GM12878 (cell line): ENCODE results near the gene GLT8D1. TPM values are rescaled to one million over a fixed set of nuclear protein-coding genes. Genes with fewer than 3 reads are reported as not detected.

Experiments
- ATAC-seq: fragments of 200-7000 bp; cut with Tn5 transposase; 3 replicates; pipeline ENCODE4 v1.9.1; 2020; ENCODE audit warnings: mild to moderate bottlenecking, moderate library complexity
- BruUV-seq: library from RNA; stranded (reverse); fragments of 400-500 nt; replicated peaks from 2 replicates; lab custom pipeline; 2021; lab: Mats Ljungman, UMichigan
- CTCF ChIA-PET: fragments of 300-600 bp; sonication (Branson Sonifier 250); formaldehyde crosslinking; extraction: SDS; loops from one replicate; lab custom pipeline; 2021; ENCODE audit warnings: inconsistent platforms; lab: Yijun Ruan, JAX
- POLR2A ChIA-PET: fragments of 350-600 bp; formaldehyde crosslinking; extraction: SDS; loops from one replicate; lab custom pipeline; 2021; ENCODE audit warnings: inconsistent platforms; lab: Charles Lee
- RAD21 ChIA-PET: fragments of 300-600 bp; sonication (Branson Sonifier 250); formaldehyde crosslinking; loops from one replicate; lab custom pipeline; 2023; ENCODE audit warnings: antibody characterized with exemption; ENCODE audit not compliant: unreplicated experiment; lab: Charles Lee
- SMC1A ChIA-PET: fragments of 300-600 bp; sonication (Branson Sonifier 250); formaldehyde crosslinking; loops from one replicate; lab custom pipeline; 2023; ENCODE audit not compliant: unreplicated experiment, uncharacterized antibody; lab: Charles Lee
- DNase-seq: peaks from one replicate; pipeline ENCODE4 v3.0.0-alpha.2; 2011; ENCODE audit warnings: low read depth, low spot score
- FAIRE-seq: peaks from 3 replicates; lab custom pipeline; 2011; peaks lifted over from hg19 to GRCh38; lab: Jason Lieb, UNC
- H2AFZ ChIP-seq: 2 replicates; pipeline ENCODE4 v1.6.0; 2011; ENCODE audit warnings: low read depth, low read length, control low read depth; ENCODE audit not compliant: control insufficient read depth
- H3K27ac ChIP-seq: 2 replicates; pipeline ENCODE4 v1.5.1; 2011; ENCODE audit warnings: control low read depth; ENCODE audit not compliant: control insufficient read depth, insufficient read depth
- H3K27me3 ChIP-seq, 2 experiments: replicated peaks in 1 of 2; 2 replicates each; pipeline versions ENCODE4 v1.6.0 to v1.6.1; 2011; ENCODE audit warnings: low read length in 1 of 2; ENCODE audit not compliant: control insufficient read depth in 2 of 2, insufficient read depth in 2 of 2
- H3K36me3 ChIP-seq, 2 experiments: 2 replicates each; pipeline ENCODE4 v1.5.1; 2011; ENCODE audit warnings: low read length in 1 of 2; ENCODE audit not compliant: control insufficient read depth in 2 of 2, insufficient read depth in 2 of 2
- H3K4me1 ChIP-seq: 2 replicates; pipeline ENCODE4 v1.6.1; 2011; ENCODE audit warnings: mild to moderate bottlenecking, low read length, moderate library complexity, mixed read lengths; ENCODE audit not compliant: control insufficient read depth, insufficient read depth
- H3K4me2 ChIP-seq: 2 replicates; pipeline ENCODE4 v1.6.0; 2011; ENCODE audit warnings: control low read depth; ENCODE audit not compliant: control insufficient read depth, insufficient read depth
- H3K4me3 ChIP-seq: fragments of 200-600 bp; sonication (generic); 2 replicates; pipeline ENCODE4 v1.5.1; 2016
- H3K79me2 ChIP-seq: 2 replicates; pipeline ENCODE4 v1.6.0; 2011; ENCODE audit warnings: low read length; ENCODE audit not compliant: control insufficient read depth, insufficient read depth
- H3K9ac ChIP-seq: 2 replicates; pipeline ENCODE4 v1.8.0; 2011; ENCODE audit warnings: low read length, control low read depth, mixed read lengths; ENCODE audit not compliant: control insufficient read depth, insufficient read depth
- H3K9me3 ChIP-seq: replicated peaks from 3 replicates; pipeline ENCODE4 v1.5.1; 2011; ENCODE audit warnings: mild to moderate bottlenecking, low read length; ENCODE audit not compliant: control insufficient read depth, insufficient read depth
- H4K20me1 ChIP-seq: 2 replicates; pipeline ENCODE4 v1.6.0; 2011; ENCODE audit not compliant: control insufficient read depth, insufficient read depth
- ATF2 ChIP-seq: IDR thresholded peaks from 2 replicates; pipeline ENCODE4 v1.6.1; 2012; ENCODE audit warnings: low read length, inconsistent platforms
- CREB1 ChIP-seq: IDR thresholded peaks from 2 replicates; pipeline ENCODE4 v1.6.1; 2012; ENCODE audit warnings: low read depth, mild to moderate bottlenecking, inconsistent platforms
- CREM ChIP-seq: IDR thresholded peaks from 2 replicates; pipeline ENCODE4 v1.6.1; 2014; ENCODE audit warnings: antibody characterized with exemption, low read depth
- EED ChIP-seq: sonication (generic); IDR thresholded peaks from 2 replicates; pipeline ENCODE4 v1.6.1; 2016; ENCODE audit warnings: antibody characterized with exemption, low read depth
- GABPA ChIP-seq: IDR thresholded peaks from 2 replicates; pipeline ENCODE4 v1.6.1; 2014; ENCODE audit warnings: antibody characterized with exemption, low read depth, mild to moderate bottlenecking, inconsistent platforms
- MAX ChIP-seq: IDR thresholded peaks from 2 replicates; pipeline ENCODE4 v1.6.1; 2012; ENCODE audit warnings: low read depth, low read length, improper control_type of control experiment
- MEF2A ChIP-seq: IDR thresholded peaks from 2 replicates; pipeline ENCODE4 v1.6.1; 2011; ENCODE audit warnings: low read depth, mild to moderate bottlenecking, low read length, moderate library complexity; ENCODE audit not compliant: insufficient read depth
- MTA3 ChIP-seq: IDR thresholded peaks from 2 replicates; pipeline ENCODE4 v1.6.1; 2012; ENCODE audit warnings: low read length, inconsistent platforms, borderline replicate concordance
- NFXL1 ChIP-seq: fragments of 450-650 bp; IDR thresholded peaks from 2 replicates; pipeline ENCODE4 v1.6.1; 2017; ENCODE audit warnings: antibody characterized with exemption, mild to moderate bottlenecking, borderline replicate concordance
- NR2C1 ChIP-seq: fragments of 450-650 bp; IDR thresholded peaks from 2 replicates; pipeline ENCODE4 v1.6.1; 2017; ENCODE audit warnings: antibody characterized with exemption, mild to moderate bottlenecking, moderate library complexity
- PML ChIP-seq: IDR thresholded peaks from 2 replicates; pipeline ENCODE4 v1.6.1; 2012; ENCODE audit warnings: low read length, inconsistent platforms
- RUNX3 ChIP-seq: IDR thresholded peaks from 2 replicates; pipeline ENCODE4 v1.6.1; 2012; ENCODE audit warnings: low read length, inconsistent platforms
- SMARCA5 ChIP-seq: fragments of 450-650 bp; IDR thresholded peaks from 2 replicates; pipeline ENCODE4 v1.6.1; 2017; ENCODE audit warnings: mild to moderate bottlenecking
- SREBF2 ChIP-seq: IDR thresholded peaks from 2 replicates; pipeline ENCODE4 v1.6.1; 2012; ENCODE audit warnings: mild to moderate bottlenecking, low read length
- TCF12 ChIP-seq: IDR thresholded peaks from 2 replicates; pipeline ENCODE4 v1.6.1; 2011; ENCODE audit warnings: low read depth, mild to moderate bottlenecking, low read length
- TCF7 ChIP-seq: IDR thresholded peaks from 2 replicates; pipeline ENCODE4 v1.6.1; 2014; ENCODE audit warnings: antibody characterized with exemption, borderline replicate concordance
- ZNF687 ChIP-seq: fragments of 450-650 bp; IDR thresholded peaks from 2 replicates; pipeline ENCODE4 v1.6.1; 2017; ENCODE audit warnings: mild to moderate bottlenecking, moderate library complexity
- ZZZ3 ChIP-seq: IDR thresholded peaks from 2 replicates; pipeline ENCODE4 v1.6.1; 2011; ENCODE audit warnings: low read depth; ENCODE audit not compliant: control insufficient read depth, insufficient read length
- WGBS: methylation state at CpG from one replicate; pipeline ENCODE4 v1.1.6; 2016; ENCODE audit warnings: low lambda C conversion rate; ENCODE audit not compliant: insufficient replicate concordance, insufficient coverage; ENCODE audit errors: missing lambda C conversion rate; 5-methylcytosine and 5-hydroxymethylcytosine counted together
- in situ Hi-C: fragments of 300-500 bp; cut with MboI; formaldehyde crosslinking; loops from 9 replicates; pipeline ENCODE4 v1.14.3; 2018; ENCODE audit warnings: mixed read lengths
- intact Hi-C: fragments of 100-400 bp; cut with micrococcal nuclease; formaldehyde crosslinking; loops from one replicate; pipeline ENCODE4 v1.14.2; 2022; ENCODE audit not compliant: unreplicated experiment
- polyA plus RNA-seq, 11 experiments: library from polyadenylated mRNA; depleted of rRNA in 4 of 11; unstranded in 6 of 11; stranded (reverse) in 5 of 11; fragments of >200 nt; fragmentation: Nextera tagmentation in 4 of 11; fragmentation: Illumina TruSeq in 1 of 11; extraction: Ambion mirVana in 4 of 11; extraction: Trizol in 1 of 11; gene quantifications; 1 replicate in 1 of 11; 2 replicates in 10 of 11; pipeline versions ENCODE4 v1.2.1 to v1.2.3, GENCODE V29; 2011 to 2016; ENCODE audit warnings: inconsistent platforms in 2 of 11, missing spikeins in 2 of 11, low read depth in 1 of 11
- total RNA-seq, 4 experiments: library from RNA; depleted of rRNA in 3 of 4; stranded (reverse); fragments of >200 nt in 3 of 4; fragmentation: Illumina TruSeq in 1 of 4; extraction: Trizol in 1 of 4; gene quantifications; 2 replicates each; pipeline versions ENCODE4 v1.2.1 to v1.2.3, GENCODE V29; 2013 to 2021

GLT8D1 gene
- total and polyA plus RNA-seq, 10 of the 15 experiments (the other 5 are each of a cell fraction or from before 2014, with no cell fraction given) = 25.3 to 73.4 (median 48.4) TPM

- no peaks in the 10 kb centered on the region; the same call in 1 of the 3 replicates for H3K9me3 ChIP-seq
- ChIA-PET POLR2A (interaction anchor here (0.6 to 4.1 kb wide), 7 partner anchors 11 to 412 kb away, joined by 3 to 25 read pairs (median 3); partner anchors contain the start of gene NEK4), SMC1A (interaction anchor here (1.0 to 3.4 kb wide), 3 partner anchors 11 to 186 kb away, joined by 3 to 17 read pairs (median 8); no protein-coding TSS in a partner anchor), RAD21 (interaction anchor here (1.1 to 1.2 kb wide), 3 partner anchors 10 to 366 kb away, joined by 3 read pairs; no protein-coding TSS in a partner anchor), CTCF (interaction anchor here (0.6 to 1.6 kb wide), 3 partner anchors 9 to 38 kb away, joined by 3 to 4 read pairs (median 4); no protein-coding TSS in a partner anchor)
- peak overlapping the region; percentile 92 for H3K9ac ChIP-seq
- H2AFZ ChIP-seq = no peak overlapping the region
- peak; percentile 7 for FAIRE-seq
- DNase-seq = peak; percentile 55
- H4K20me1 ChIP-seq = no peaks in the 10 kb centered on the region
- ATAC-seq = no peak
- H3K27me3 ChIP-seq = no peaks in the 10 kb centered on the region
- in situ Hi-C loops = no loop called here
- H3K27ac ChIP-seq = peak overlapping the region; percentile 75
- peaks cover 30% of the 10 kb centered on the region for H3K4me1 ChIP-seq
- H3K4me3 ChIP-seq = peak overlapping the region; percentile 90
- peaks cover 53% of the 10 kb centered on the region for H3K79me2 ChIP-seq
- peaks cover 3 to 14% of the 10 kb centered on the region in 2 experiments for H3K36me3 ChIP-seq
- H3K4me2 ChIP-seq = peak overlapping the region; percentile 85
- WGBS = 2% methylated on average over 4 of the region's 4 CpGs
- BruUV-seq = no TSS peak
- intact Hi-C loops = loop anchor here (2.0 to 10.0 kb wide), 2 partner anchors 63 to 337 kb away; partner anchors contain the start of genes NEK4 and SFMBT1
- TF ChIP-seq MTA3 (peak; percentile 57; the same call in 1 of the 2 replicates), MAX (no peak), PML (peak; percentile 68), TCF7 (peak; percentile 24; the same call in 1 of the 2 replicates), SREBF2 (no peak), TCF12 (0 out of 2 replicates have a peak, but pooled peaks have one; percentile 37), SMARCA5 (no peak), CREM (peak; percentile 41; the same call in 1 of the 2 replicates), NR2C1 (no peak), EED (peak; percentile 33; the same call in 1 of the 2 replicates), ATF2 (peak; percentile 58; the same call in 1 of the 2 replicates), NFXL1 (no peak), MEF2A (peak; percentile 84; the same call in 1 of the 2 replicates), CREB1 (0 out of 2 replicates have a peak, but pooled peaks have one; percentile 48), GABPA (0 out of 2 replicates have a peak, but pooled peaks have one; percentile 24), ZZZ3 (no peak), RUNX3 (peak; percentile 87), ZNF687 (no peak)
Observed at GRCh38 chr3:52707585-52707984, 2.0 kb upstream of the GLT8D1 start.
